ENCODE measurements around the gene CYB5A.
A peak's percentile ranks its signal among the peaks of the same experiment; 100 is the strongest.
"Not testable (repeated sequence)": the region's sequence is repeated elsewhere in the genome, so short reads cannot be mapped to it uniquely, and the experiment has no call there.

CYB5A gene

GRCh38 chr18:74294526-74294925 is 2.8 kb upstream of the CYB5A start:
- DNase-seq (ENCODE audit: low spot score) = no peak

DNA sequence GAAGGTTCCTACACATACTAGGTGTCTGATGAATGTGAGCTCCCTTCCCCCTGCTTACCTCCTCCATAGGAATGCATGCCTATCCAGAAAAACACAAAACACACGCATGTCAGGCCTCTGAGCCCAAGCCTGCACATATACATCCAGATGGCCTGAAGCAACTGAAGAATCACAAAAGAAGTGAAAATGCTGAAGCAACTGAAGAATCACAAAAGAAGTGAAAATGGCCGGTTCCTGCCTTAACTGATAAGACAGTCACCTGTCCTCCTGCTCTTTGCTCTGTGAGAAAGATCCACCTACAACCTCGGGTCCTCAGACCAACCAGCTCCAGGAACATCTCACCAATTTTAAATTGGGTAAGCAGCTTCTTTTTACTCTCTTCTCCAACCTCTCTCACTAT is 1.2 kb upstream of the CYB5A start:
- DNase-seq (ENCODE audit: low spot score) = not testable (repeated sequence)

- no peak for DNase-seq (ENCODE audit: low spot score)
These were observed 737 bp upstream of the CYB5A start for GRCh38 chr18:74292541-74292858.

- no peak for DNase-seq (ENCODE audit: low spot score)
These were observed 342 bp downstream of the CYB5A start for GRCh38 chr18:74291472-74291770.

DNA sequence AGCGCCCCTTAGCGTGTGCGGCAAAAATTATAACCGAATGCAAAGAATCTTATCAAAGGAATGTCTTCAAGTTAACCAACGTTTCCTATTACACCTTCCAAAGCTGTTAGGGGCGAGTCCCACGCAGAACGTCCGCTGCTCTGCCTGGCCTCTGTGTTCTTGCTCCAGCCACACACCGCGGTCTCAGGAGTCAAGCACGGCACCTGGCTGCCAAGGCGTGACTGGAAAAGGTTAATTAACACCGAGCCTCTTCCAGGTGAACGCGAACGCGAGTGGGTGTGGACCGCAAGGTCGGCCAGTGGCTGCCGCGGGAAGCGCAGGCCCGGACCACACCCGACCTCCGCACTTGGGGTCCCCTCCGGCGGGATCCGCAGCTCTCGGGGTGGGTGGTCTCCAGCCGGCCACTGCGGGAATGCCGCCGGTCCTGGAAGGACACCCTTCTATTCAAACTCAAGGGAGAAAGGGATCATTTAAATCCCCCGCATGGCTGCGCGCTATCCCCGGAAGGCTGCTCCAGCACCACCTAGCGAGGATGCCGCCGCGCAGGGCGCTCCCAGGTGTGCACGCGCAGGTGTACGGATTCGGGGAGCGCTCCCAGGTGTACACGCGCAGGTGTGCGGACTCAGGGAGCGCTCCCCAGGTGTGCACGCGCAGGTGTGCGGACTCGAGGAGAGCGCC is 830 bp downstream of the CYB5A start:
- peak; percentile 67 for DNase-seq (ENCODE audit: low spot score)

GRCh38 chr18:74290021-74290420 is 1.7 kb downstream of the CYB5A start:
- no peak for DNase-seq (ENCODE audit: low spot score)

DNA sequence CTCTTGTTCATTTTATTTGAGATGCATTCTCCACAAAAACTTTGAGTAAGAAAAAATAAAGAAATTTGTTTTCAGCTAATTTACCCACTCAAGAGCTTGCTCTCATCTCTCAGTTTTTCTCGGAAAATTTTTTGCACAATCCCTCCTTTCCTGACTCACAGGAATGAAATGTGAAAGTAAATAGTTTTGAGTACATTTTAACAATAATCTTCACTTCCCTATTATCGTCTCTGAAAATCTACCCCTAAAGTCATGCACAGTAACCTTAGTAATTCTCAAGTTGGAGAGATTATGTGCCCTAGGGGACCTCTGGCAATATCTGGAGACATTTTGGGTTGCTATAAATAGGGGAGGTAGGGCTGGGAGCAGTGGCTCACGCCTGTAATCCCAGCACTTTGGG is 2.6 kb downstream of the CYB5A start:
- no peak for DNase-seq (ENCODE audit: low spot score)

DNA sequence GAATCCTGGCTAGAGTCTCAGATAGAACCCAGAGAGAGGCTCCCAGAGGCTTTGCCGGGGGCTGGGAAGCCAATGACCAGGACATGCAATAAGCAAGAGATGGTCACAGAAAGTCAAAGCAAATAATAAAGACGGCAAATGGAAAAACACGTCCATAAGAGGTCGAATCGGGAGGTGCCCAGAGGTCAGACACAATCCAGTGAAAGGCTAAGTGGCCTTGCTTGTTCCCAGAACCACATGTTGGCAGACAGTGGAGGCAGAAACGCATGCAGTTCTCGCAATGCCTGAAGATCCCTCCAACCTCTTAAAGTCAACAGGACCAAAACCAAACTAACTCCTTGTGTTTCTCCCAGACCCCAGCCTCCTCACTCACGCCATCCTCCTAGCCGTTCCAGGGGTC is 3.0 kb downstream of the CYB5A start:
- no peak for DNase-seq (ENCODE audit: low spot score)

GRCh38 chr18:74288041-74288440 is 3.7 kb downstream of the CYB5A start:
- peak; percentile 3 for DNase-seq (ENCODE audit: low spot score)

DNA sequence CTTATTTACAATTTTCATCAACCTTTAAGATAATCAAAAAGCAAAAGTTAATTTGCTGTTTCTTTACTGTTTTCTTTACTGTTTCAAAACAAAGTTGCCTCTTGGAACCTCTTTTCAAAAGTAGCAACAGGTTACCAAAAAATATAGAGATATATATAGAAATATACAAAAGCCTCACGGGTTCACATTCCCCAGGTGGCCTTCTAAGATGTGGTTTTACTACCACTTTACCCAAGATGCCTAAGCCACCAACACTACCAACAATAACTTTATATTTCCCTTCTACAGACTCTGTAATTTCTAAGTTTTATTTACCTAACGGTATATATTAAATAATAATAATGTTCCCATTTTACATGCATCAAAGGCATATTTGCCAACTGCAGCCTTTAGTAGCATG is 4.9 kb downstream of the CYB5A start:
- DNase-seq (ENCODE audit: low spot score) = no peak

DNA sequence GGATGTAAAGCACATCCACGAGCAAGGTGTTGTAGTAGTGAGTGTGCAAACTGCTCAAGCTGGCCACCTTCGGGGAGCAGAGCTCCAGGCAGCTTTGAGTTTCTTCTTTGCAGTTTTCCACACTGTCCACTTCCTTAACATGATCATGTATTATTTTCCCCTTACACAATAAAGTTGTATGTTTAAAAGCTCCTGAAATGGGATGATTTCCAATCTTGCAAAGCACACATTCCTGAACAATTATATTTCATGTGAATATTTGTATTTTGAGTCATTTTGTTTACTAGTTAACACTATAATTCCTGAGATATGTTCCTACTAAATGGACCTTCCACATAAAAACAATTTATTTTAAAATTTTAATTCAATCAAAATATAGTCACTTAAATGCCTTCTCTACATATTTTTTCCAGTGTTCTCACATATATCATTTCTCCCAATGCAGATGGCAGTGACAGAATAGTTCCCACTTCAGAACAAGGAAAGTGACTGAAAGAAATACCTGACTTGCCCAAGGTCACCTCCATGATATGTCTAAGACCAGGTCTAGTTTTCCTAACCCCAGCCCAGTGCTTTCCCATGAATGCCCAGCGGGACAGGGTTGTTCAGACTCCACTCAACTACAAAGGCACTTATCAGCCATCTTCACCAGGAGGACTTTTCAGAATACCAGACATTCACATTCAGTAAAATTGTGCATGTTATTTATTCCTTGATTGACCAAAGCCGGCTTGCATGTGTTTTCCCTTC is 5.5 kb downstream of the CYB5A start:
- DNase-seq (ENCODE audit: low spot score) = peak; percentile 23

- not testable (repeated sequence) for DNase-seq (ENCODE audit: low spot score)
These were observed 6.2 kb downstream of the CYB5A start for GRCh38 chr18:74285583-74285982.

GRCh38 chr18:74284980-74285355 is 6.8 kb downstream of the CYB5A start:
- no peak for DNase-seq (ENCODE audit: low spot score)

DNA sequence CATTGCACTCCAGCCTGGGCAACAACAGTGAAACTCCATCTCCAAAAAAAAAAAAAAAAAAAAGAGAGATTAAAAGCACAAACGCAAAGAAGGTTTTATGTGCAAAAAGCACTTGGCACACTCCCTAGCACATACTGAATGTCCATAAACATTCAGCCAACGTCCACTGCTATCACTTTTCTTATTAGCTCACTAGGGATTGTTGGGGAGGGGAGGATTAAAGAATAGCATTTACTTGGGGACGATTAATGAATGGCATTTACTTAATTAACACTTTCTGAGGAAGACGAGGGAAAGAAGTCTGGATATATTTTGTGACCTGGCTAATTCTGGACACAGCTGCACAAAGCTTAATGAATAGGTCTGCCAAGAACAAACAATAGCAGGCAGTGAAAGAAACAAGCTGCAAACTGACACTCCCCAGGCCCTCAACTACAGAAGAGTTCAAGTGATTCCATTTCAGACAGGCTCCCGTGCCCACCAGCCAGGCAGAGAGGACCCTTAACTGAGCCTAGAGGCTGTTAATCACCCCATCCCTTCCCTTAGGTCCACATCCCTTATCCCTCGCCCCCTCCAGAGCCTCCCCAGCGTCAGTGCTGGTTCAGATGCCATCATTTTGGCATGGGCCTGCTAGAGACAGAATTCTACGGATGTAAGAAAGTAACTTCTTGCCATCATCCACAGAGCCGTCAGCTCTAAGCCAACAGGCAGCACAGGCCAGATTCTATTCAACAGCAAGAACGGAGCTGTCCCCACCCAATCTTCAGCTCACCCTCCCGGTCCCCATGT is 7.4 kb downstream of the CYB5A start:
- DNase-seq (ENCODE audit: low spot score) = no peak

GRCh38 chr18:74283646-74284045 is 8.1 kb downstream of the CYB5A start:
- DNase-seq (ENCODE audit: low spot score) = no peak

DNA sequence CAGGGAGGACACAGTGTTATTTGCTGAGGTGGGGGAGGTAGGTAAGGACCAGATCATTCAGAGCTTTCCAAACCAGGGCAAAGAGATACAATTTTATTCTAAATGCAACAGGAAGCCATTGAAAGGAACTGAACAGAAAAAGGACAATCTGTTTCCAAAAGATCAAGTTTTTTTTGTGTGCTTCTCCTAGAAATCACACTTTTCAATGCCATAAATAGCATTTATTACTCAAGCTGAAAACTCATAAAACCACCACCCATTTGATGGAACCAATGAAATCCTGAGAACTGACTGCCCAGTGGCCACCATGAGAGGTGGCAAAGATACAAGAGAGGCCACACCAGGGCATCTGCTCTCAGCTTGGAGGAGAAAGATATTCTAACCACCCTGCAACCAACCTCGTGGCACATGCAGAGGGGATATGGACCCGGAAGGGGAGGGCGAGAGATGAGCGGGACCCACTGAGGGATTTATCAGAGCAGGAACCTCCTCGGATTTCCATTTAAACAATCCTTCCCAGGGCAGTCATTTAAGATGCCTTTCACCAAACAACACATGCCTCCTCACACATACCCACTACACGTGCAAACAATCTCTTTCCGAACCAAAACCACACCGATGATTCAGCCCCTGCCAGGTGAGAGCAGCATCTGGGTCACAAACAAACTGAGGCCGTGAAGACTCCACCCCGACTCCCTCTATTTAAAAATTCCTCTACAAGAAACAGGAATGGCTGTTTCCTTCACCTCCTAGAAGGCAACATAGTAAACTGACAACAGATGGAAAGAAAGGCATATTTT is 8.8 kb downstream of the CYB5A start:
- peak; percentile 4 for DNase-seq (ENCODE audit: low spot score)

DNA sequence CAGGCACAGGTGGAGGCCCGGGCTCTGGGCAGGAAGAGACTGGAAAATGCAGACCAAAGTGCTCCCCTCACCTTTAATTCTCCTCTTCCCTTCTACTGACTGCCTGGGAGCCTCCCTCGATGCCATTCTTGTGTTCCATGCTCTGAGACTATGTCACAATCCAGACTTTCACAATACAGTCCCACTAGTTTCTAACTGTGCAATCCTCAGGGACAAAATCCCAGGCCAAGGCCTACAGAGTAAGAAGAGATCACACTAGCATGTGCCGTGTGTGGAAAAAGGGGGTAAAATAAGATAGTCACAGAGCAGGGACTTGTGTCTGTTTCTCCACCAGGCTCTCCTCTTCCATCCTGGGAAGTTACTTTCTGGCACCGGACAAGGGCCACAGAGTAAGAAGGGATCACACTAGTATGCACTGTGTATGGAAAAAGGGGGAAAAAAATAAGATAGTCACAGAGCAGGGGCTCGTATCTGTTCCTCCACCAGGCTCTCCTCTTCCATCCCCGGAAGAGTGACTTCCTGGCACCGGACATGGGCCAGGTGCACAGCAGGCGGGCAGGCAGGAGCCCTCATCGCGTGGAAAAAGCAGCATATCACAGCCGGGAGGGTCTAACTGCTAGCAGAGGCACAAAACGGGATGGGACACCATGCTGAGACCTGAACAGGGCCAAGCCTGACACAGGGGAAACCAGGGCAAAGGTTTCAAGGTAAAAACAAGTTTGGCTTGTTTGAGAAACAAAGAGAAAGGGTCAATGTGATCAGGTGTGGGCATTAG is 9.6 kb downstream of the CYB5A start:
- DNase-seq (ENCODE audit: low spot score) = no peak

DNA sequence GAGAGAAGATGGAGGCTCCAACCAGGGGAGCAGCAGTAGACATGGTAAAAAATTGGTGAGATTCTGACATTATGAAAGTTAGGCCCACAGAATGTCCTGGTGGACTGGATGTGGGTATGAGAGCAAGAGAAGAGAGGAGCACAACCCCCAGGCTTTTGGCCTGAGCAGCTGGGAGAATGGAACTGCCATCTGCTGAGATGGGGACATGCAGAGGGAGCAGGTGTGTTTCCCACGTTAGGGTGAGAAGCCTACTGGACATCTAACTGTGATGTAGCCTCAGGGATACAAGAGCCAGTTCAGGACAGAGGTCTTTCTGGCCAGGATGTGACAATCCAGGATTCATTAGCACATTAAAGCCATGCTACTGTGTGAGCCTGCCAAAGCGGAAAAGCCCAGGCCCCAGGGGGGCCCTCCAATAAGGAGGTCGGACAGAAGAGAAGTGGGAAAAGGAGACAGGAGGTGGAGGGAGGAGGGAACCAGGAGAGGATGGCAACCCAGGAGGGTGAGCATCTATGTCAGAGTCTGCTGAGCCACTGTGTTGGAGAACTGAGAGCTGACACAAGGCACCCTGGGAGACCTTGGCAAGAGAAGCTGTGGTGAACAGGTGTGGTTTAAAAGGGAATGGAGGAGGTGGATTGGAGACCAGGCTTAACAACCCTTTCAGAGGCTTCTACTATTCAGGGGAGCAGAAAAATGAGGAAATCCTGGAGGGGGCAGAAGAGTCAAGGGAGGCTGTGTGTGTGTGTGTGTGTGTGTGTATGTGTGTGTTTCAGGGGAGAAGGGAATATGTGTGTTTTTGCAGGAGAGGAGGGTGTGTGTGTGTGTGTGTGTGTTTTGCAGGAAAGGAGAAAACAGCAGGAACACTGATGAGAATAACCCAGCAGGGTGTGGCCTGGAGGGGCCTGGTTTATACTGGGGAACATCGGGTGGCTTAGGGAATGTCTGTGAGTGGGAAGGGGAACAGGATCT is 10.5 kb downstream of the CYB5A start:
- peak; percentile 48 for DNase-seq (ENCODE audit: low spot score)

- peak; percentile 22 for DNase-seq (ENCODE audit: low spot score)
These were observed 12.8 kb downstream of the CYB5A start for GRCh38 chr18:74278983-74279382.

DNA sequence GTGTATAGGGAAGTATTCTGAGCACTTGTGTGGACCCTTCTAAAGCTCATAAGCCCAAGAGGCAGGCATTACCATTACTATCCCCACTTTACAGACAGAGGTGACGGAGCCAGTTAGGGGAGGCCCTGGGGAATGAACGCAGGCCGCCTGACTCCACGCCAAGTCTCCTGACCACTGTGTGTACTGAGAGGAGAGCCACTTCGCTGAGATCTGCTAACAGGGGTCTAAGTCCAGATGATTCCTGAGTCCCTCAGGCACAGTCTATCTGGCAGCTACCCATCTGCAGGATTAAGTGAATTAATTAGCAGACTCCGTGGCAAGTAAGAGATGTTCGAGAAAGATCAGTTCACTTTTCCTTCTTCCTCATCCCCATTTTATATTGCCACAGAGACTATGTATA is 13.7 kb downstream of the CYB5A start:
- peak; percentile 38 for DNase-seq (ENCODE audit: low spot score)

DNA sequence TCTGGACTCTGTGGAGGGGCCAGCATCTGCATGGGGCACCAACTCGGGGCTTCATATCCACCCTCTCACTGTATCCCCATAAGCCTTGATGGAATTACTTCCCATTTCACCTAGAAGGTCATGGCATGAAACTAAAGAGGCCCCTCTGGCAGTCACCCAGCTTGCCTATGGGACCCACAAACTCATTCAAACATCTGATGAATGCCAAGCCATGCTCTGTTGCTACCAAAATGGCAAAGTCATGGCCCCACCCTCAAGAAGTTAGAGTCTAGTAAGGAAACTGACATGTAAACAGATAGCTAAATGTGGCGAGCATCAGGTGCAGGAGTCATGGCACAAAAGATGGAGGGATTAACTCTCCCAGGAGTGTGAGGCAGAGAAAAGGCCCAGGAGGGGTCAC is 14.5 kb downstream of the CYB5A start:
- peak; percentile 23 for DNase-seq (ENCODE audit: low spot score)

Measured in ecto neural progenitor cell (in vitro differentiated cells).